Suprapubic skin (tissue), 4 donors: ENCODE data around the gene ASTN2.

Experiments
- EP300 ChIP-seq: sonication (generic); formaldehyde crosslinking; IDR thresholded peaks from one replicate; pipeline ENCODE4 v1.6.1; 2017; ENCODE audit warnings: antibody characterized with exemption
- POLR2A ChIP-seq, 2 donors: fragments of 450-650 bp; IDR thresholded peaks; one replicate each; pipeline ENCODE4 v1.6.1; 2017; ENCODE audit warnings: antibody characterized with exemption in 2 of 2, mild to moderate bottlenecking in 2 of 2, moderate library complexity in 2 of 2
- POLR2AphosphoS5 ChIP-seq, 3 donors: sonication (generic); formaldehyde crosslinking; IDR thresholded peaks; one replicate each; pipeline ENCODE4 v1.6.1; 2017; ENCODE audit warnings: antibody characterized with exemption in 3 of 3
- TF ChIP-seq, protein P1 (sequence below), 2 donors: fragments of 200-600 bp in 1 of 2; fragments of 450-650 bp in 1 of 2; sonication (generic) in 1 of 2; IDR thresholded peaks; one replicate each; pipeline ENCODE4 v1.5.1; 2016 to 2019; ENCODE audit warnings: antibody characterized with exemption in 2 of 2, mild to moderate bottlenecking in 1 of 2, moderate library complexity in 1 of 2

DNA sequence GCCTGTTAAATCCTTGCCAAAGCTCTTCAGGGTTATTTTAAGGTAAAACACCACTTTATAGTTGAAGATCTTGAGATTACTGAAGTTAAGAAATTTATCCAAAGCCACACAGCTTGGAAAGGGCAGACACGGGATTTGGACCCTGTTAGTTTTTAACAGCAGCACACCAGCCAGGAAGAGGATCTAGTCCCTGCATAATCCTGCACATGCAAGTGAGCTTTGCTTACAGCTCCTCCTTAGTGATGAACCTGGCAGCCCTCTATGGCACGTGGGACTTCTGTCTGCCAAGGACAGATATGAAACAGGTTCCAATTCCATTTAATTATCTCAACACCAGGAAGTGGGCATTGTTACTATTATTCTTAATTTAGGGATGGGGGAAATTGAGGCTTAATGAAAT is 619.0 kb downstream of the ASTN2 start:
- no peak for TF ChIP-seq POLR2AphosphoS5 (IDR thresholded peaks at IDR 0.05)
- no peak for TF ChIP-seq EP300
- no peak for TF ChIP-seq POLR2A (IDR thresholded peaks at IDR 0.05)
- TF ChIP-seq, protein P1, sequence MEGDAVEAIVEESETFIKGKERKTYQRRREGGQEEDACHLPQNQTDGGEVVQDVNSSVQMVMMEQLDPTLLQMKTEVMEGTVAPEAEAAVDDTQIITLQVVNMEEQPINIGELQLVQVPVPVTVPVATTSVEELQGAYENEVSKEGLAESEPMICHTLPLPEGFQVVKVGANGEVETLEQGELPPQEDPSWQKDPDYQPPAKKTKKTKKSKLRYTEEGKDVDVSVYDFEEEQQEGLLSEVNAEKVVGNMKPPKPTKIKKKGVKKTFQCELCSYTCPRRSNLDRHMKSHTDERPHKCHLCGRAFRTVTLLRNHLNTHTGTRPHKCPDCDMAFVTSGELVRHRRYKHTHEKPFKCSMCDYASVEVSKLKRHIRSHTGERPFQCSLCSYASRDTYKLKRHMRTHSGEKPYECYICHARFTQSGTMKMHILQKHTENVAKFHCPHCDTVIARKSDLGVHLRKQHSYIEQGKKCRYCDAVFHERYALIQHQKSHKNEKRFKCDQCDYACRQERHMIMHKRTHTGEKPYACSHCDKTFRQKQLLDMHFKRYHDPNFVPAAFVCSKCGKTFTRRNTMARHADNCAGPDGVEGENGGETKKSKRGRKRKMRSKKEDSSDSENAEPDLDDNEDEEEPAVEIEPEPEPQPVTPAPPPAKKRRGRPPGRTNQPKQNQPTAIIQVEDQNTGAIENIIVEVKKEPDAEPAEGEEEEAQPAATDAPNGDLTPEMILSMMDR (IDR thresholded peaks at IDR 0.05): no peak
